K562 (cell line): ENCODE results near the gene HTR3E. TPM values are rescaled to one million over a fixed set of nuclear protein-coding genes. Genes with fewer than 3 reads are reported as not detected.
"Not testable (repeated sequence)": the region's sequence is repeated elsewhere in the genome, so short reads cannot be mapped to it uniquely, and the experiment has no call there.

Experiments
- ATAC-seq: fragments of 200-7000 bp; cut with Tn5 transposase; 3 replicates; pipeline ENCODE4 v1.9.1; 2020; ENCODE audit warnings: moderate library complexity
- BruUV-seq: library from RNA; stranded (reverse); fragments of 400-500 nt; replicated peaks from 2 replicates; lab custom pipeline; 2021; lab: Mats Ljungman, UMichigan
- CTCF ChIA-PET: fragments of 300-600 bp; formaldehyde crosslinking; extraction: SDS; loops from one replicate; lab custom pipeline; 2021; ENCODE audit warnings: low intra/inter-chr PET ratio; lab: Yijun Ruan, JAX
- POLR2A ChIA-PET: fragments of 300-600, 350-650 bp; sonication (Branson Sonifier 250); formaldehyde crosslinking; extraction: SDS; loops from one replicate; lab custom pipeline; 2021; ENCODE audit warnings: antibody characterized with exemption, inconsistent platforms; lab: Yijun Ruan, JAX
- DNase-seq, 4 experiments: peaks; one replicate each; pipeline versions ENCODE4 v3.0.0 to v3.0.0-alpha.2; 2011 to 2018; ENCODE audit warnings: low spot score in 3 of 4, mixed read lengths in 3 of 4; ENCODE audit errors: extremely low read depth in 1 of 4
- FAIRE-seq: peaks from 2 replicates; lab custom pipeline; 2011; peaks lifted over from hg19 to GRCh38; lab: Jason Lieb, UNC
- H2AFZ ChIP-seq: 2 replicates; pipeline ENCODE4 v1.6.0; 2011; ENCODE audit warnings: low read depth, low read length, control low read depth, inconsistent platforms
- H3K27ac ChIP-seq: fragments of 200-600 bp; 3 replicates; pipeline ENCODE4 v1.8.0; 2011; ENCODE audit warnings: low read depth, mild to moderate bottlenecking, control low read depth, inconsistent platforms, low read length, moderate library complexity, mixed read lengths; ENCODE audit errors: extremely low read depth
- H3K27me3 ChIP-seq, 2 experiments: fragments of 300-600 bp in 1 of 2; 2 replicates in 1 of 2; 3 replicates in 1 of 2; pipeline versions ENCODE4 v1.6.0 to v1.8.0; 2011; ENCODE audit warnings: inconsistent platforms in 2 of 2, low read length in 2 of 2, mild to moderate bottlenecking in 1 of 2, mixed read lengths in 1 of 2, moderate library complexity in 1 of 2; ENCODE audit not compliant: control insufficient read depth in 2 of 2, insufficient read depth in 2 of 2
- H3K36me3 ChIP-seq: fragments of 300-600 bp; 3 replicates; pipeline ENCODE4 v1.8.0; 2011; ENCODE audit warnings: mild to moderate bottlenecking, low read length, inconsistent platforms; ENCODE audit not compliant: control insufficient read depth, insufficient read depth
- H3K4me1 ChIP-seq, 2 experiments: fragments of 200-600 bp in 1 of 2; replicated peaks in 1 of 2; 2 replicates in 1 of 2; 3 replicates in 1 of 2; pipeline versions ENCODE4 v1.5.1 to v1.8.0; 2011; ENCODE audit warnings: inconsistent platforms in 2 of 2, low read length in 2 of 2, mild to moderate bottlenecking in 1 of 2, mixed read lengths in 1 of 2, moderate library complexity in 1 of 2; ENCODE audit not compliant: control insufficient read depth in 2 of 2, insufficient read depth in 2 of 2
- H3K4me2 ChIP-seq: 2 replicates; pipeline ENCODE4 v1.6.1; 2011; ENCODE audit warnings: low read length, control low read depth, inconsistent platforms, mixed read lengths; ENCODE audit not compliant: insufficient read depth
- H3K4me3 ChIP-seq: fragments of 200-600 bp; sonication (generic), shearing (Covaris generic); 2 replicates; pipeline ENCODE4 v1.5.1; 2016; ENCODE audit warnings: control low read depth, inconsistent platforms
- H3K79me2 ChIP-seq: fragments of 200-600 bp; 3 replicates; pipeline ENCODE4 v1.8.0; 2011; ENCODE audit warnings: low read length, inconsistent platforms; ENCODE audit not compliant: control insufficient read depth, insufficient read depth
- H3K9ac ChIP-seq, 2 experiments: 2 replicates each; pipeline versions ENCODE4 v1.6.0 to v1.6.1; 2011; ENCODE audit warnings: low read depth in 2 of 2, low read length in 2 of 2, control low read depth in 1 of 2, inconsistent platforms in 1 of 2, mild to moderate bottlenecking in 1 of 2, mixed read lengths in 1 of 2; ENCODE audit not compliant: insufficient read depth in 1 of 2
- H3K9me1 ChIP-seq: one replicate; pipeline ENCODE4 v1.6.0; 2011; ENCODE audit warnings: inconsistent platforms, mild to moderate bottlenecking, low read length, moderate library complexity; ENCODE audit not compliant: control insufficient read depth, insufficient read depth
- H3K9me3 ChIP-seq: replicated peaks from 2 replicates; pipeline ENCODE4 v1.5.1; 2011; ENCODE audit warnings: low read depth, low read length, inconsistent platforms; ENCODE audit not compliant: control insufficient read depth, insufficient read depth
- H4K20me1 ChIP-seq: replicated peaks from 2 replicates; pipeline ENCODE4 v1.6.1; 2011; ENCODE audit warnings: low read length, inconsistent platforms, mixed read lengths; ENCODE audit not compliant: control insufficient read depth, insufficient read depth
- CBX3 ChIP-seq, 2 experiments: IDR thresholded peaks; 1 replicate in 1 of 2; 2 replicates in 1 of 2; pipeline ENCODE4 v1.6.1; 2012; ENCODE audit warnings: inconsistent platforms in 2 of 2, low read length in 2 of 2, borderline replicate concordance in 1 of 2, control low read depth in 1 of 2
- CC2D1A ChIP-seq: fragments of 450-650 bp; IDR thresholded peaks from 2 replicates; pipeline ENCODE4 v1.6.1; 2017; ENCODE audit warnings: mild to moderate bottlenecking
- PHF8 ChIP-seq: fragments of 200-600 bp; sonication (generic); IDR thresholded peaks from 2 replicates; pipeline ENCODE4 v1.6.1; 2012; ENCODE audit warnings: mixed run types, mild to moderate bottlenecking, inconsistent platforms, low read length, moderate library complexity, borderline replicate concordance
- TRIM24 ChIP-seq, 2 experiments: fragments of 450-650 bp; IDR thresholded peaks; 2 replicates each; pipeline ENCODE4 v1.6.1; 2016
- TRIM28 ChIP-seq: fragments of 450-650 bp; IDR thresholded peaks from 2 replicates; pipeline ENCODE4 v1.6.1; 2017
- WHSC1 ChIP-seq: IDR thresholded peaks from one replicate; pipeline ENCODE4 v1.6.1; 2012; ENCODE audit warnings: low read length, control low read depth, inconsistent platforms
- ZEB2 ChIP-seq: fragments of 450-650 bp; IDR thresholded peaks from 2 replicates; pipeline ENCODE4 v1.6.1; 2016
- ZFP36 ChIP-seq: fragments of 150-350 bp; IDR thresholded peaks from 2 replicates; pipeline ENCODE4 v1.6.1; 2018; ENCODE audit warnings: low read length, low read depth; ENCODE audit not compliant: partially characterized antibody
- ZNF280A ChIP-seq: fragments of 450-650 bp; IDR thresholded peaks from 2 replicates; pipeline ENCODE4 v1.6.1; 2018; ENCODE audit warnings: mild to moderate bottlenecking, low read depth; ENCODE audit not compliant: partially characterized antibody
- ZNF583 ChIP-seq: fragments of 250-450 bp; sonication (Bioruptor Pico); IDR thresholded peaks from 2 replicates; pipeline ENCODE4 v1.4.0; 2020
- ZNF766 ChIP-seq: fragments of 200-800 bp; sonication (Bioruptor generic); conservative IDR thresholded peaks from 2 replicates; pipeline ENCODE4 v1.6.1; 2016; ENCODE audit warnings: missing genetic modification characterization, missing compliant biosample characterization
- WGBS: fragments of 100-300 bp; shearing (Covaris generic); methylation state at CpG from one replicate; pipeline ENCODE4 v1.1.6; 2016; ENCODE audit warnings: low coverage, mixed read lengths; ENCODE audit not compliant: insufficient coverage; ENCODE audit errors: missing lambda C conversion rate; 5-methylcytosine and 5-hydroxymethylcytosine counted together
- in situ Hi-C: fragments of 300-500 bp; cut with MboI; formaldehyde crosslinking; loops from 4 replicates; pipeline ENCODE4 v1.15.0; 2018; ENCODE audit warnings: inconsistent platforms, mixed read lengths
- intact Hi-C: fragments of 100-400 bp; cut with micrococcal nuclease; formaldehyde crosslinking; loops from 2 replicates; pipeline ENCODE4 v1.14.2; 2022
- polyA plus RNA-seq, 8 experiments: library from polyadenylated mRNA; depleted of rRNA in 4 of 8; stranded (reverse) in 5 of 8; unstranded in 3 of 8; fragments of >200 nt; fragmentation: Nextera tagmentation in 2 of 8; fragmentation: Illumina TruSeq in 1 of 8; extraction: Ambion mirVana in 2 of 8; extraction: Trizol in 1 of 8; gene quantifications; 2 replicates each; pipeline versions ENCODE4 v1.2.1 to v1.2.3, GENCODE V29; 2011 to 2014; ENCODE audit warnings: inconsistent platforms in 1 of 8, missing spikeins in 1 of 8
- total RNA-seq, 7 experiments: library from RNA; depleted of rRNA in 6 of 7; stranded (reverse); fragments of >200 nt in 6 of 7; fragmentation: Illumina TruSeq in 2 of 7; extraction: Trizol in 2 of 7; gene quantifications; 2 replicates each; pipeline versions ENCODE4 v1.2.1 to v1.2.3, GENCODE V29; 2011 to 2021; ENCODE audit warnings: low replicate concordance in 1 of 7
- TF ChIP-seq, protein P1 (sequence below): fragments of 450-650 bp; IDR thresholded peaks from 2 replicates; pipeline ENCODE4 v1.6.1; 2016; ENCODE audit warnings: mild to moderate bottlenecking

HTR3E gene
- total and polyA plus RNA-seq, 9 of the 15 experiments (the other 6 are each of a cell fraction or from before 2014, with no cell fraction given) = not detected

DNA sequence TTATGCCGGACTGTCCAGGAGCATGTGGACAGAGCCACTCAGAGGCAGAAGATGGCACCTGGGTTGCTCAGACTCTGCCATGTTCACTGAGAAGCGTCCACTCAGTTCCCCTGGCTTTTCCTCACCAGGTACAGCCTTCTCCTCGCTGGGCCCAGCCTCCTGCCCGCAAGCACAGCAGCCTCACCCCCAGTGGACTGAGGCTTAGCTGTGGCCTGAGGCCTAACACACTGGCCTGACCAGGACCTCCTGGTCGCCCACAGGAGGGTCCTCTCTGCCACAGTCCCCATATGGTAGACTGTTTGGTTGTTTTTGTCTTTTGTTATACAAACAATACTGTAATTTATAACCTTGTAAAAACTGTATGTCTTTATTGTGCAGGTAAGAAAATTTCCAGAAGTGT is 28.5 kb upstream of the HTR3E start:
- FAIRE-seq (no peak), ATAC-seq (peak; percentile 49), DNase-seq (no peak)
- WGBS = 84% methylated on average over 5 of the region's 5 CpGs
- Histone ChIP-seq H3K9me1 (no peaks in the 10 kb centered on the region), H3K9ac (peak overlapping the region; percentile 29 to 37; a peak in 2 of 4 replicates), H3K4me1 (peaks cover 9 to 11% of the 10 kb centered on the region in 2 experiments; a peak in 4 of 5 replicates), H2AFZ (peak overlapping the region; percentile 92), H3K79me2 (no peaks in the 10 kb centered on the region), H3K4me3 (no peak overlapping the region), H3K27me3 (no peaks in the 10 kb centered on the region), H3K27ac (no peak overlapping the region; the same call in 2 of the 3 replicates), H3K36me3 (no peaks in the 10 kb centered on the region), H3K9me3 (peaks cover 6% of the 10 kb centered on the region), H4K20me1 (no peaks in the 10 kb centered on the region), H3K4me2 (no peak overlapping the region)
- intact Hi-C loops = no loop called here
- TF ChIP-seq PHF8 (no peak), ZNF583 (CRISPR knock-in tag) (peak; percentile 32; the same call in 1 of the 2 replicates), WHSC1 (no peak)
- in situ Hi-C loops = no loop called here
- POLR2A ChIA-PET = interaction anchor here (0.7 to 1.1 kb wide), 2 partner anchors 24 to 67 kb away, joined by 3 read pairs; partner anchors contain the start of gene EIF2B5
- CTCF ChIA-PET = no interaction called here
- BruUV-seq = no TSS peak

- H3K27me3 ChIP-seq, H2AFZ ChIP-seq, intact Hi-C loops, in situ Hi-C loops, H3K4me3 ChIP-seq, DNase-seq, POLR2A ChIA-PET, H3K79me2 ChIP-seq, H4K20me1 ChIP-seq, ATAC-seq, BruUV-seq, H3K9me1 ChIP-seq, H3K36me3 ChIP-seq, H3K27ac ChIP-seq, CTCF ChIA-PET, H3K9ac ChIP-seq, H3K9me3 ChIP-seq, FAIRE-seq, H3K4me2 ChIP-seq: not testable (repeated sequence)
- WGBS = 49% methylated on average over 7 of the region's 7 CpGs
- TF ChIP-seq ZEB2 = 0 out of 2 replicates have a peak, but pooled peaks have one; percentile 18
- TF ChIP-seq CBX3 (IDR thresholded peaks at IDR 0.05; ENCODE audit: borderline replicate concordance in 1 of 2, low read length in 2 of 2) = peak in 1 of 2 experiments; percentile 42; a peak in 1 of 3 replicates
- TF ChIP-seq ZNF280A = peak; percentile 67
- TF ChIP-seq, protein P1, sequence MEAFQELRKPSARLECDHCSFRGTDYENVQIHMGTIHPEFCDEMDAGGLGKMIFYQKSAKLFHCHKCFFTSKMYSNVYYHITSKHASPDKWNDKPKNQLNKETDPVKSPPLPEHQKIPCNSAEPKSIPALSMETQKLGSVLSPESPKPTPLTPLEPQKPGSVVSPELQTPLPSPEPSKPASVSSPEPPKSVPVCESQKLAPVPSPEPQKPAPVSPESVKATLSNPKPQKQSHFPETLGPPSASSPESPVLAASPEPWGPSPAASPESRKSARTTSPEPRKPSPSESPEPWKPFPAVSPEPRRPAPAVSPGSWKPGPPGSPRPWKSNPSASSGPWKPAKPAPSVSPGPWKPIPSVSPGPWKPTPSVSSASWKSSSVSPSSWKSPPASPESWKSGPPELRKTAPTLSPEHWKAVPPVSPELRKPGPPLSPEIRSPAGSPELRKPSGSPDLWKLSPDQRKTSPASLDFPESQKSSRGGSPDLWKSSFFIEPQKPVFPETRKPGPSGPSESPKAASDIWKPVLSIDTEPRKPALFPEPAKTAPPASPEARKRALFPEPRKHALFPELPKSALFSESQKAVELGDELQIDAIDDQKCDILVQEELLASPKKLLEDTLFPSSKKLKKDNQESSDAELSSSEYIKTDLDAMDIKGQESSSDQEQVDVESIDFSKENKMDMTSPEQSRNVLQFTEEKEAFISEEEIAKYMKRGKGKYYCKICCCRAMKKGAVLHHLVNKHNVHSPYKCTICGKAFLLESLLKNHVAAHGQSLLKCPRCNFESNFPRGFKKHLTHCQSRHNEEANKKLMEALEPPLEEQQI = 0 out of 2 replicates have a peak, but pooled peaks have one; percentile 36
- TF ChIP-seq TRIM24 (IDR thresholded peaks at IDR 0.05) = peak; percentile 63 to 74
- peak; percentile 66 for TF ChIP-seq CC2D1A
- peak; percentile 91 for TF ChIP-seq ZFP36
- TF ChIP-seq ZNF766 (CRISPR knock-in tag) = peak; percentile 74
- TF ChIP-seq TRIM28 = peak; percentile 72; the same call in 1 of the 2 replicates
- H3K4me1 ChIP-seq = peaks cover 9 to 11% of the 10 kb centered on the region in 2 experiments; a peak in 4 of 5 replicates
These were observed 25.7 kb upstream of the HTR3E start for GRCh38 chr3:184071142-184071541.
